GM06990 (cell line): ENCODE measurements around the gene PPP1R37.

ENCODE experiments used
- DNase-seq: peaks from one replicate; pipeline ENCODE4 v3.0.0-alpha.2; 2011; ENCODE audit not compliant: insufficient read length; ENCODE audit errors: extremely low read depth
- H3K27me3 ChIP-seq: replicated peaks from 2 replicates; pipeline ENCODE4 v1.6.0; 2011; ENCODE audit warnings: low read length; ENCODE audit not compliant: control insufficient read depth, insufficient read depth
- H3K36me3 ChIP-seq: 2 replicates; pipeline ENCODE4 v1.5.1; 2011; ENCODE audit warnings: low read length; ENCODE audit not compliant: control insufficient read depth, insufficient read depth
- H3K4me3 ChIP-seq: replicated peaks from 2 replicates; pipeline ENCODE4 v1.5.1; 2011; ENCODE audit warnings: low read depth, mild to moderate bottlenecking, control low read depth, low read length
- CTCF ChIP-seq: IDR thresholded peaks from 2 replicates; pipeline ENCODE4 v1.5.1; 2011; ENCODE audit warnings: low read length, control low read depth, mild to moderate bottlenecking, inconsistent platforms; ENCODE audit not compliant: insufficient read depth, poor library complexity, severe bottlenecking

The PPP1R37 gene

DNA sequence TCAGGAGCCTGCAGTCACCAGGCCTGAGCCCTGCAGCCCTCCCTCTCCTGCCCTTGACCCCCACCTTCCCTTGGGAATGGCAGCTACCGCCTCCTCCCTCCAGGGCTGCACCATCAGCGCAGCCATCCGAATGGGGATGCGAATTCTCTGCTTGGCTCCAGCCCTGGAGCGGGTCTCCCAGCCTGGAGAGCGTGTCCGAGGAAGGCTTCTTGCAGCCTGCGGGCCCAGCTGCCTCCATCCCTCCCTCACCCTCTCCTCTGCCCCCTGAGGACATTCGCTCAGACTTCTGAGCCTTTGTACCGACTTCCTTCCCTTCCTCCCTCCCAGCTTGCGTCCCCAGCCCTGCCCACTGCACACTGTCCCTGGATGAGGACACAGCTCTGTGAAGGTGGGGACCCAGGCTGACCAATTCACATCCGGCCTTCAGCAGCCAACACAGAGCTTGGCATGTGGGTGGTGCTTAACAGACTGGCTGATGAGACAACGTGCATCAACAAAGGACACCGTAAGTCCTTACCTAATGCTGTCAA lies 73.8 kb downstream of the PPP1R37 start:
- Histone ChIP-seq H3K27me3 (no peaks in the 10 kb centered on the region), H3K4me3 (no peak overlapping the region), H3K36me3 (peaks cover 5% of the 10 kb centered on the region)
- DNase-seq: peak; percentile 1
- no peak for TF ChIP-seq CTCF

DNA sequence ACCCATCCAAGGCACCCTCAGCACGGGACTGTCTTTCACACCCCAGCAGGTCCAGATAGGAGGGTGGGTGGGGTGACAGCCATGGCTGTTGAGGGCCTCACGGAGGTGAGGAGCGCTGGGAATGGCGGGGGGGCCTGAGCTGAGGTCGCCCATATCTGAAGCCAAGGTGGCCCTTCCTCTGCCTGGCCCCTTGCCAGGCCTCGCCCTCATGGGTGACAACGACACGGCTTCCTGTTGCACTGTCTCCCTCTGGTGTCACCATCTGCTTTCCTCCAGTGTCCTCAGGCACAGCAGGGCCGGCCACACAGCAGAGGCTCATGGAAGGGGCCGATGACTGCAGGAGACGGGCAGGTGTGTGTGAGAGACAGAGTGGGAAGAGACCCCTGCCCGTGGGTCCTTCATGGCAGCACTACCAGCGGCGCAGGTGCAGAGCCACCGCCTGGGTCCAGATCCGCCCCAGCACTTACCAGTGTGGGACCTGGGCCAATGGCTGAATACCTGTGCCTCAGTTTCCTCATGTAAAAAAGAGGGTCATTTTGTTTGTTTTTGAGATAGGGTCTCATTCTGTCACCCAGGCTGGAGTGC lies 75.9 kb downstream of the PPP1R37 start:
- no peak overlapping the region for H3K4me3 ChIP-seq
- no peak for DNase-seq
- H3K36me3 ChIP-seq: peaks cover 5% of the 10 kb centered on the region
- no peaks in the 10 kb centered on the region for H3K27me3 ChIP-seq
- TF ChIP-seq CTCF: no peak

DNA sequence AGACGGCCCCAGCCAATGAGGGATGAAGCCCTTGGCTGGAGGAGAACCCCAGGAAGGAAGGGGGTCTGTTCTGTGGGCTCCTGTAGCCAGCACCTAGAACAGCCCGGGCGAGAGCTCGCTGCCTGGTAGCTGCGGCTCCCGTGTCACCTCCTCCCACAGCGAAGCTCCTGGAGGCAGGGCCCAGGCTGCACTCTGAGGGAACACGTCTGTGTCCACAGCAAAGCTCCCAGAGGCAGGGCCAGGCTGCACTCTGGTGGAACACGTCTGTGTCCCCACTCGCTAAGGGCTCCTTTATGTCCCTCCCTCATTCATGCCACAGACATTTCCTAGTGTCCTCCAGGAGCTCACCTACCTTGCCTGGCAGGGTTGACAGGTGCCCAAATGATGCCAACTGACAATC lies 76.6 kb downstream of the PPP1R37 start:
- Histone ChIP-seq H3K36me3 (peaks cover 5% of the 10 kb centered on the region), H3K27me3 (no peaks in the 10 kb centered on the region), H3K4me3 (no peak overlapping the region)
- no peak for DNase-seq
- TF ChIP-seq CTCF: no peak

- peaks cover 5% of the 10 kb centered on the region for H3K36me3 ChIP-seq
Observed at GRCh38 chr19:45170146-45171106, 77.4 kb downstream of the PPP1R37 start.

DNA sequence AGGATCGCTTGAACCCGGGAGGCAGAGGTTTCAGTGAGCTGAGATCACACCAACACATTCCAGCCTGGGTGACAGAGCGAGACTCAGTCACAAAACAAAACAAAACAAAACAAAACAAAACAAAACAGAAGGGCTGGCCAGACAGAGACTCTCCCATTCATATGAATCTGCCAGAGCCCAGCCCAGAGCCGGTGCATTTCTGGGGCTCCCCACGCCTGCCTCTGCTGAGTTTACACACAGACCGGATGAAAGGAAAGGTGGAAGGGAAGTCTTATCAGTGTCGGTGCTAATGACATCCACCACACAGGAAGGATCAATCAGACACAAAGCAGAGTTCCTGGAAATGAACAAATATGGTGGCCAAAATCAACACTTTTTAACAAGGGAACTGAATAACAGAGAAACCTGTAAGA lies 78.2 kb downstream of the PPP1R37 start:
- no peak for DNase-seq
- peaks cover 5% of the 10 kb centered on the region for H3K36me3 ChIP-seq
- H3K27me3 ChIP-seq: no peaks in the 10 kb centered on the region
- TF ChIP-seq CTCF: no peak
- no peak overlapping the region for H3K4me3 ChIP-seq

More at GRCh38 chr19:45170146-45171106, 77.4 kb downstream of the PPP1R37 start:
- no peaks in the 10 kb centered on the region for H3K27me3 ChIP-seq
- H3K4me3 ChIP-seq: no peak overlapping the region
- DNase-seq: no peak
- TF ChIP-seq CTCF: no peak
